Neuronal stem cell (in vitro differentiated cells): ENCODE data around the gene CDH23.
A peak's percentile ranks its signal among the peaks of the same experiment; 100 is the strongest.

Experiments
- DNase-seq: peaks from one replicate; pipeline ENCODE4 v3.0.0-alpha.2; 2013; ENCODE audit warnings: low spot score
- H2AFZ ChIP-seq: one replicate; pipeline ENCODE4 v1.6.1; 2013; ENCODE audit warnings: mild to moderate bottlenecking, low read length, inconsistent platforms
- H2AK5ac ChIP-seq: 2 replicates; pipeline ENCODE4 v1.6.1; 2013; ENCODE audit warnings: low read depth, mild to moderate bottlenecking, inconsistent platforms, low read length, moderate library complexity, mixed read lengths
- H2BK120ac ChIP-seq: 2 replicates; pipeline ENCODE4 v1.6.1; 2013; ENCODE audit warnings: low read depth, mild to moderate bottlenecking, inconsistent platforms, low read length, moderate library complexity, mixed read lengths
- H2BK12ac ChIP-seq: one replicate; pipeline ENCODE4 v1.6.1; 2013; ENCODE audit warnings: low read length, inconsistent platforms
- H2BK15ac ChIP-seq: 2 replicates; pipeline ENCODE4 v1.6.1; 2013; ENCODE audit warnings: mild to moderate bottlenecking, low read length, inconsistent platforms, mixed read lengths
- H2BK5ac ChIP-seq: one replicate; pipeline ENCODE4 v1.6.1; 2013; ENCODE audit warnings: inconsistent platforms, mild to moderate bottlenecking, low read length, moderate library complexity
- H3K14ac ChIP-seq: one replicate; pipeline ENCODE4 v1.6.1; 2013; ENCODE audit warnings: low read length, inconsistent platforms
- H3K18ac ChIP-seq: 2 replicates; pipeline ENCODE4 v1.6.1; 2013; ENCODE audit warnings: low read length, inconsistent platforms
- H3K23ac ChIP-seq: 2 replicates; pipeline ENCODE4 v1.6.1; 2013; ENCODE audit warnings: low read depth, mild to moderate bottlenecking, mixed read lengths, low read length, inconsistent platforms; ENCODE audit not compliant: poor library complexity
- H3K27ac ChIP-seq: replicated peaks from 3 replicates; pipeline ENCODE4 v1.5.1; 2013; ENCODE audit warnings: low read length, inconsistent platforms
- H3K27me3 ChIP-seq, 3 experiments: 2 replicates each; pipeline ENCODE4 v1.6.1; 2013; ENCODE audit warnings: low read length in 3 of 3, mild to moderate bottlenecking in 2 of 3, inconsistent platforms in 1 of 3, low read depth in 1 of 3, mixed read lengths in 1 of 3, moderate library complexity in 1 of 3; ENCODE audit not compliant: control insufficient read depth in 3 of 3, insufficient read depth in 3 of 3
- H3K36me3 ChIP-seq, 2 donors: replicated peaks in 1 of 2; 2 replicates each; pipeline ENCODE4 v1.6.1; 2013; ENCODE audit warnings: low read length in 2 of 2; ENCODE audit not compliant: control insufficient read depth in 2 of 2, insufficient read depth in 2 of 2
- H3K4ac ChIP-seq: 2 replicates; pipeline ENCODE4 v1.6.1; 2013; ENCODE audit warnings: inconsistent platforms, mild to moderate bottlenecking, low read length, moderate library complexity
- H3K4me1 ChIP-seq, 2 donors: 1 replicate in 1 of 2; 2 replicates in 1 of 2; pipeline ENCODE4 v1.6.1; 2013; ENCODE audit warnings: low read length in 2 of 2, low read depth in 1 of 2; ENCODE audit not compliant: control insufficient read depth in 2 of 2, insufficient read depth in 1 of 2
- H3K4me2 ChIP-seq: one replicate; pipeline ENCODE4 v1.6.1; 2013; ENCODE audit warnings: mild to moderate bottlenecking, low read length, inconsistent platforms; ENCODE audit not compliant: insufficient read depth, poor library complexity, severe bottlenecking
- H3K4me3 ChIP-seq, 2 donors: 2 replicates each; pipeline ENCODE4 v1.5.1; 2013; ENCODE audit warnings: low read length in 2 of 2, mild to moderate bottlenecking in 2 of 2, inconsistent platforms in 1 of 2, moderate library complexity in 1 of 2
- H3K79me1 ChIP-seq: one replicate; pipeline ENCODE4 v1.6.1; 2013; ENCODE audit warnings: low read depth, mild to moderate bottlenecking, inconsistent platforms, low read length, moderate library complexity
- H3K9ac ChIP-seq: one replicate; pipeline ENCODE4 v1.6.1; 2013; ENCODE audit warnings: mild to moderate bottlenecking, low read depth, low read length, inconsistent platforms; ENCODE audit not compliant: poor library complexity
- H3K9me3 ChIP-seq, 2 donors: replicated peaks in 1 of 2; 2 replicates each; pipeline versions ENCODE3 to v1.6.1; 2013; ENCODE audit warnings: low read length in 2 of 2, mild to moderate bottlenecking in 2 of 2, inconsistent platforms in 1 of 2, low read depth in 1 of 2, mixed read lengths in 1 of 2, moderate library complexity in 1 of 2; ENCODE audit not compliant: control insufficient read depth in 2 of 2, insufficient read depth in 1 of 2
- H4K8ac ChIP-seq: one replicate; pipeline ENCODE4 v1.6.1; 2013; ENCODE audit warnings: low read depth, mild to moderate bottlenecking, inconsistent platforms, low read length, moderate library complexity
- H4K91ac ChIP-seq: one replicate; pipeline ENCODE4 v1.6.1; 2013; ENCODE audit warnings: low read length, low read depth, mild to moderate bottlenecking, inconsistent platforms; ENCODE audit not compliant: poor library complexity
- WGBS, 2 donors: extraction: QIAGEN DNeasy Blood & Tissue Kit; methylation state at CpG; one replicate each; pipeline ENCODE4 v1.1.7; 2013; ENCODE audit warnings: missing lambda C conversion rate in 2 of 2, mixed read lengths in 1 of 2; ENCODE audit not compliant: insufficient read length in 2 of 2, insufficient replicate concordance in 1 of 2; ENCODE audit errors: extremely low coverage in 2 of 2; 5-methylcytosine and 5-hydroxymethylcytosine counted together

The CDH23 gene

GRCh38 chr10:71489077-71489476 is 92.4 kb downstream of the CDH23 start:
- H3K27me3 ChIP-seq, result no peaks in the 10 kb centered on the region
- H3K4me3 ChIP-seq, result no peak overlapping the region
- H3K79me1 ChIP-seq, result no peaks in the 10 kb centered on the region
- H3K9ac ChIP-seq, result no peak overlapping the region
- peaks cover 0 to 2% of the 10 kb centered on the region in 2 donors for H3K4me1 ChIP-seq
- no peak overlapping the region for H2BK120ac ChIP-seq
- no peak overlapping the region for H3K4me2 ChIP-seq
- H3K14ac ChIP-seq, result no peak overlapping the region
- H3K9me3 ChIP-seq, result peaks cover 0 to 3% of the 10 kb centered on the region in 2 donors
- H3K18ac ChIP-seq, result no peak overlapping the region
- no peak for DNase-seq
- H2AK5ac ChIP-seq, result no peak overlapping the region
- H3K36me3 ChIP-seq, result no peaks in the 10 kb centered on the region
- no peak overlapping the region for H2BK5ac ChIP-seq
- H2AFZ ChIP-seq, result no peak overlapping the region
- no peak overlapping the region for H4K8ac ChIP-seq
- no peak overlapping the region for H2BK15ac ChIP-seq
- H4K91ac ChIP-seq, result no peak overlapping the region
- WGBS, 2 donors, result no CpG with 5 or more reads among the region's 2 CpGs
- no peak overlapping the region for H3K4ac ChIP-seq
- H2BK12ac ChIP-seq, result no peak overlapping the region
- H3K23ac ChIP-seq, result no peak overlapping the region
- H3K27ac ChIP-seq, result no peak overlapping the region

DNA sequence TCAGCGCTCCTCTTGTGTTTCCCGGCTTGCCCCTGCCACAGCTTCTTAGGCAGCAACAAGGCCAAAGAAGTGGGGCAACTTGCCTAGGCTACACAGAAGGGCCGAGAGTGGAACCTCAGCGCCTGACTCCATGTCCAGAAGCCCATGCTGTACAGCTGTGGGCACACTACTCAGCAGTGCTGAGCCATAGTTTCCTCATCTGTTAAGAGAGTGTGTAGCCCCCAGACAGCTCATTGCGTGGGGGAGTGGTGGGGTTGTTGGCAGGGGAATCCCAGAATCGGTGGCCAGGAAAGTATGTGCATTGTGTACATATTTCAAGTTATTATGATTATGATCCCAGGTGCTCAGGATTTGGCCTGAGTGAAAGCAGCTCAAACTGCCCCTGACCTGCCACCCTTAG is 96.2 kb downstream of the CDH23 start:
- Histone ChIP-seq H4K8ac (no peak overlapping the region), H2AFZ (no peak overlapping the region), H2BK5ac (no peak overlapping the region), H3K36me3 (no peaks in the 10 kb centered on the region), H2BK12ac (no peak overlapping the region), H4K91ac (peak overlapping the region; percentile 73), H3K9me3 (peaks cover 0 to 2% of the 10 kb centered on the region in 2 donors), H3K27me3 (no peaks in the 10 kb centered on the region), H3K4ac (no peak overlapping the region), H3K18ac (no peak overlapping the region), H3K79me1 (no peaks in the 10 kb centered on the region), H2BK15ac (no peak overlapping the region), H2AK5ac (peak overlapping the region; percentile 11), H3K14ac (no peak overlapping the region), H3K23ac (no peak overlapping the region), H3K4me1 (no peaks in the 10 kb centered on the region), H2BK120ac (no peak overlapping the region), H3K4me2 (no peak overlapping the region), H3K27ac (no peak overlapping the region), H3K9ac (no peak overlapping the region), H3K4me3 (no peak overlapping the region)
- no peak for DNase-seq
- no CpG with 5 or more reads among the region's 6 CpGs for WGBS, 2 donors

DNA sequence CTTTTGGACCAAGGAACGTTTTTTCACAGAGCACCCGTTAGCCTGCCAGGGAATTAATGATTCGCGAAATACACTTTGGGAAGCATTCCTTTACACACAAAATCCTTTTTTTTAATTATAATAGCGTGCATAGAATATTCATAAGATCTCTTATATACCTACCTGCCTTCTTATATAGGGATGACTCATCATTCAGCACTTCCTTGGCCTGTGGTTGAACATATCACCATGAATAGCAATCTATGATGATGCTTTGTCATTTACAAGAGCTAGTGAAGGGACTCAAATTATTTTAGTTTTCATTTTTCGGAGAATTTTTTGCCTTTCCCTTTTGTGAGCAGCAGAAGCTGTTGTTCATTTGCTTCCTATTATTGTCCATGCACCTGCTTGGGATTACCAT is 97.0 kb downstream of the CDH23 start:
- DNase-seq, result no peak
- H3K9me3 ChIP-seq, result no peaks in the 10 kb centered on the region
- H3K27ac ChIP-seq, result no peak overlapping the region
- H4K8ac ChIP-seq, result no peak overlapping the region
- H2BK5ac ChIP-seq, result no peak overlapping the region
- H2BK120ac ChIP-seq, result no peak overlapping the region
- no peak overlapping the region for H3K14ac ChIP-seq
- no peaks in the 10 kb centered on the region for H3K4me1 ChIP-seq
- no peaks in the 10 kb centered on the region for H3K27me3 ChIP-seq
- H3K79me1 ChIP-seq, result no peaks in the 10 kb centered on the region
- H4K91ac ChIP-seq, result no peak overlapping the region
- no peaks in the 10 kb centered on the region for H3K36me3 ChIP-seq
- no peak overlapping the region for H2AK5ac ChIP-seq
- no peak overlapping the region for H3K4me2 ChIP-seq
- H2AFZ ChIP-seq, result no peak overlapping the region
- no peak overlapping the region for H2BK15ac ChIP-seq
- no peak overlapping the region for H3K4me3 ChIP-seq
- no peak overlapping the region for H2BK12ac ChIP-seq
- H3K9ac ChIP-seq, result no peak overlapping the region
- no CpG with 5 or more reads among the region's 6 CpGs for WGBS, 2 donors
- H3K18ac ChIP-seq, result no peak overlapping the region
- no peak overlapping the region for H3K4ac ChIP-seq
- H3K23ac ChIP-seq, result no peak overlapping the region

GRCh38 chr10:71494476-71494875 is 97.8 kb downstream of the CDH23 start:
- DNase-seq, result no peak
- no peak overlapping the region for H3K23ac ChIP-seq
- no peaks in the 10 kb centered on the region for H3K9me3 ChIP-seq
- no peaks in the 10 kb centered on the region for H3K4me1 ChIP-seq
- H2BK120ac ChIP-seq, result no peak overlapping the region
- H4K8ac ChIP-seq, result no peak overlapping the region
- H2AFZ ChIP-seq, result no peak overlapping the region
- H2BK15ac ChIP-seq, result peak overlapping the region; percentile 16
- no peak overlapping the region for H2AK5ac ChIP-seq
- no peaks in the 10 kb centered on the region for H3K36me3 ChIP-seq
- H2BK12ac ChIP-seq, result no peak overlapping the region
- H3K4ac ChIP-seq, result no peak overlapping the region
- no peaks in the 10 kb centered on the region for H3K27me3 ChIP-seq
- H3K4me2 ChIP-seq, result no peak overlapping the region
- no peak overlapping the region for H3K9ac ChIP-seq
- H4K91ac ChIP-seq, result no peak overlapping the region
- no peak overlapping the region for H3K27ac ChIP-seq
- H3K18ac ChIP-seq, result no peak overlapping the region
- H3K79me1 ChIP-seq, result no peaks in the 10 kb centered on the region
- H3K4me3 ChIP-seq, result no peak overlapping the region
- WGBS, 2 donors, result no CpG with 5 or more reads among the region's 8 CpGs
- no peak overlapping the region for H2BK5ac ChIP-seq
- H3K14ac ChIP-seq, result no peak overlapping the region
